Measurements from ENCODE around the gene KCNK17. TPM values are rescaled to one million over a fixed set of nuclear protein-coding genes. Genes with fewer than 3 reads are reported as not detected.

Gene KCNK17
- total and polyA plus RNA-seq, 2 of the 8 experiments (the other 6 are each of a cell fraction or from before 2014, with no cell fraction given), result 2.9 to 3.4 TPM

GRCh38 chr6:39302669-39303424, 11.4 kb downstream of the KCNK17 start (continued):
- TF ChIP-seq EP300 (IDR thresholded peaks at IDR 0.05; ENCODE audit: borderline replicate concordance in 1 of 2, low read depth in 2 of 2, low read length in 2 of 2), result no peak

Measured in H1 (cell line).